ENCODE data around the gene CFAP99.

The CFAP99 gene

DNA sequence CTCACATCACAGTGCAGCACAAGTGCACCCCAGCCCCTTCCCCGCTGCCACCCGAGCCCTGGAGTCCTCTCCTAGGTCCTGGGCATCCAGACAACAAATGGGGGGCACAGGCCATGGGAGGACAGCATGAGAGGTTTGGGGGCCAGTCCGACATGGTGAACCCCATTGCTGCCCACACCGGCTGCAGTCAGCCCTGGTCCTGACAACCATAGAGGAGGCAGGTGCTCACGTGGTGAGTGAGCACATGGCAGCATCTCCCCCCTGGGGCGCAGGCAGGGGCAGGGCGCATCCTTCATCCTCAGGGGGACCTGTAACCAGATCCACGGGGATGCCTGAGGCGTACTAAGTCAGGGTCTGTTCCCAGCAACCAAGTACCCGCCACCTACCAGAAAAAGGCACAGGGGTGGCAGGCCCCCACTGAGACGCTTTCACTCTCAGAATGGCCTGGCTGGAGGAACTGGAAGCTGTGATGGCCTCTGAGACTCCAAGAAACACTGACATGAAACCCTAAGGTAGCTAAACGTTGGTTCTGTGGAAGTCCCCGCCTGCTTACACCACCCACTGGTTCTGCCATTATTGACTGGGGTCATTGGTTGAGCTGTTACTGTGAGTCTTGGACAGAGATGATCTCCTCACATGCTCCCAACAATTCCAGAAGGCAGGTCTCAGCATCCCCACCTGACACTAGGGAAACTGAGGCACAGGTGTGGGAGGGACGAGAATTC is 6.8 kb upstream of the CFAP99 start:
- Mint-ChIP-seq H3K4me1 (peaks cover 68% of the 10 kb centered on the region), H3K27me3 (peaks cover 54% of the 10 kb centered on the region), H3K36me3 (peaks cover 7% of the 10 kb centered on the region), H3K27ac (peak overlapping the region; percentile 96), H3K9me3 (no peaks in the 10 kb centered on the region), H3K4me3 (peak overlapping the region; percentile 53)
- CTCF ChIA-PET = interaction anchor here (0.8 to 2.5 kb wide), 7 partner anchors 8 to 192 kb away, joined by 3 to 12 read pairs (median 4); no protein-coding TSS in a partner anchor
- peak; percentile 39 for DNase-seq

DNA sequence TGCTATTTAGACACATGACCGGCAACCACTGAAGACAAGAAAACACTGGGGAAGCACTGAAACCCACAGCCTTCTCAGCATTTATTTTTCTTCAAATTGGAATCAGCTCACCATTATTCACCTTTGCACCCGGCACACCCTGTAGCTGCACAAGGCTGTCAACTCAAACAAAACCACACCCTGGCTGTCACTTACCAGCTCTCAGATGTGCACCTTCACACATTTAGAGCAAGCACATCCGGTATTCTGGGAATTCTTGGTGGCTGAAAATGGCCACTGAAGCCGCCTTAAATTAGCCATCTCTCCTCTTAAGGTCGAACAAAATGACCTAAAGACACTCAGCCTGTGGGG is 6.2 kb upstream of the CFAP99 start:
- peak; percentile 85 for DNase-seq
- Mint-ChIP-seq H3K27me3 (peaks cover 54% of the 10 kb centered on the region), H3K36me3 (peaks cover 7% of the 10 kb centered on the region), H3K9me3 (no peaks in the 10 kb centered on the region), H3K4me1 (peaks cover 69% of the 10 kb centered on the region), H3K27ac (peak overlapping the region; percentile 96), H3K4me3 (peak overlapping the region; percentile 53)
- CTCF ChIA-PET = interaction anchor here (0.8 to 2.5 kb wide), 8 partner anchors 9 to 192 kb away, joined by 3 to 12 read pairs (median 4); no protein-coding TSS in a partner anchor

DNA sequence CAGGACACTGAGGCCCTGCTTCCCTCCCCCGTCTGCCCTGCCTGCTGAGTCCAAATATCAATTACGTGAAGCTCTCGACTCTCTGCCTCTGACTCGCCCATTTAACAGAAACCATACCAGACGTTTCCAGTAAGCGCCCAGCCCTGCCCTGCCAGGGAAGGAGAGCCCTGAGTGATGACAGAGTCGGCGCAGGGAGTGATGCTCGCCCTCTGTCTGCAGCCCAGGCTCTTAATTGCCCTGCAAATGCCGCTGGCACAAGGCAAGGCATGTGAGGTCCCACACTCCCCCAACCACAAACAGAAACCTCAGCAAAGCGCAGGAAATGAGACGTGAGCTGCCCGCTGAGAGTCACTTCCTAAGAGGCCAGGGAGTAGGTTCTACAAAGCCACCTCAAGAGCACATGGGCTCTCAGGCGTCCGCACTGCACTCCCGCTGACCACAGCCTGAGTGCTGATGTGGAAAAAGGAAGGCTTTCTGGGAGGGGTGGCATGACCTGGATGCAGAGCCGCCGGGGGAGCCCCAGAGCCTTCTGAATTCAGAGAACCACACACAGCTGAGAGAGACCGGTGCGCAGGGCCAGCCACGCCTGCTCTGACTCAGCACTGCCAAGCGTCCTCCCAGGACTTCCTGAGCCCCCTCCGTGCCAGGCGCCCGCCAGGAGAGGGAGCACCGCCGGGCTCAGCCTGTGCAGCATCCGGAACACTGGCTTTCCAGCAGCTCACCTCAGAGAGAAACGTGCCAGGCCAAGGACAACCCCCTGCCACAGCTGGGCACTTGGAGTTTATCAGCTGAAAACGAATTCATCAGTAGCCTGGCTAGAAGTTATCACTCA is 5.7 kb upstream of the CFAP99 start:
- CTCF ChIA-PET = interaction anchor here (0.8 to 2.5 kb wide), 10 partner anchors 10 to 193 kb away, joined by 3 to 12 read pairs (median 4); no protein-coding TSS in a partner anchor

DNA sequence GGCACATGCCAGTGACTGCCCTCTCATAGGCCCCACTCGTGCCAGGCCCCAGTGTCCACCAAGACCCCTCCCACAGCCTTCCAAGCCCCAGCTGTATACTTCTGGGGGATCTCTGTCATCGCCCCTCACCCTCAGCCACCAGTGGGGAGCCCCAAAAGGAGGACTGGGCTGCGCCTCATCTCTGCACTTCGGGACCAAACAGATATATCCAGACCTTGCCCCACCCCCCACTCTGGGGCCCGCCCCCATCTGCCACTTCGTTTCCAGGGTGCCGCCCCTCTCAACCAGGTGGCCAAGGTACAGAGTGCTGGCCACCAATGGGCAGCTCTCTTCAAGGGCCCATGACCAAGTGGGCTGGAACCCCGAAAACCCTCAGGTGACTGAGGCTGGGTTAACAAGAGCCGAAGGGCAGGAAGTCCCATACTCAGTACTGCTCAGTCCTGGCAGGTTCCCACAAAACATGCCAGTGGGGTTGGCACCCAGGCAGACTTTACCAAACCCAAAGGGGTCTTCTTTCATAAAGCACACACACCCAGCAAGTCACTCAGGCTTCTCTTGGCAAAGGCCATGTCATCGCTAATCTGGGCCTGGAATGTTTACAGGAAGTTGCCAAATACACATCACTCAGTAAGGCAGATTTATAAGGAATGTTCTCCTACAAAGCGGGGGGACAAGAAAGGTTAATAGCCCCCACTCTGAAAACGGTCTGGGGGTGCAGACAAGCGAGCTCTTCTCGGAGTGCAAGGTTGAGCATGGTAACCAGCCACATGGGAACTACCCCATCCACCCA is 4.7 kb upstream of the CFAP99 start:
- H3K27me3 Mint-ChIP-seq = peaks cover 55% of the 10 kb centered on the region
- H3K9me3 Mint-ChIP-seq = no peaks in the 10 kb centered on the region
- peak; percentile 54 for DNase-seq
- H3K4me3 Mint-ChIP-seq = peak overlapping the region; percentile 53
- peak overlapping the region; percentile 96 for H3K27ac Mint-ChIP-seq
- peaks cover 7% of the 10 kb centered on the region for H3K36me3 Mint-ChIP-seq
- peaks cover 70% of the 10 kb centered on the region for H3K4me1 Mint-ChIP-seq
- CTCF ChIA-PET = interaction anchor here (1.2 to 2.5 kb wide), 5 partner anchors 20 to 194 kb away, joined by 3 to 12 read pairs (median 6); no protein-coding TSS in a partner anchor

More for the DNA sequence above, 5.7 kb upstream of the CFAP99 start:
- Mint-ChIP-seq H3K27ac (peak overlapping the region; percentile 96), H3K27me3 (peaks cover 54% of the 10 kb centered on the region), H3K4me3 (peak overlapping the region; percentile 53), H3K4me1 (peaks cover 73% of the 10 kb centered on the region), H3K9me3 (no peaks in the 10 kb centered on the region), H3K36me3 (peaks cover 7% of the 10 kb centered on the region)
- peak; percentile 94 for DNase-seq

DNA sequence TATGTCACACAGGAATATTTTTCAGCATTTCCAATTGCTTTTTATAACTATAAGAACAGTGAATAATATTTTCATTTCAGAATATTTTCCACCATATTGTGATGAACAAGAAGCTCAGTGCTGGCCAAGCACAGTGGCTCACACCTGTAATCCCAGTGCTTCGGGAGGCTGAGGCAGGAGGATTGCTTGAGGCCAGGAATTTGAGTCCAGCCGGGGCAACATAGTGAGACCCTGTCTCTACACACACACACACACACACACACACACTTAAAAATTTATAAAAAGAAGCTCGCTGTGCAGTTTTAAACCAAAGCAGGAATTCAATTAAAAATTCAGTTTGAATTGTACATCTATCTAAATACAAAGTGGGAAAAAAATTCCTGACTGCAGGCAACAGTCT is 3.5 kb upstream of the CFAP99 start:
- peaks cover 7% of the 10 kb centered on the region for H3K36me3 Mint-ChIP-seq
- CTCF ChIA-PET = interaction anchor here (1.1 to 1.3 kb wide), 2 partner anchors 133 to 175 kb away, joined by 3 read pairs; no protein-coding TSS in a partner anchor
- peaks cover 65% of the 10 kb centered on the region for H3K27me3 Mint-ChIP-seq
- H3K4me3 Mint-ChIP-seq = no peak overlapping the region
- no peaks in the 10 kb centered on the region for H3K9me3 Mint-ChIP-seq
- DNase-seq = no peak
- H3K27ac Mint-ChIP-seq = no peak overlapping the region
- H3K4me1 Mint-ChIP-seq = peaks cover 77% of the 10 kb centered on the region

DNA sequence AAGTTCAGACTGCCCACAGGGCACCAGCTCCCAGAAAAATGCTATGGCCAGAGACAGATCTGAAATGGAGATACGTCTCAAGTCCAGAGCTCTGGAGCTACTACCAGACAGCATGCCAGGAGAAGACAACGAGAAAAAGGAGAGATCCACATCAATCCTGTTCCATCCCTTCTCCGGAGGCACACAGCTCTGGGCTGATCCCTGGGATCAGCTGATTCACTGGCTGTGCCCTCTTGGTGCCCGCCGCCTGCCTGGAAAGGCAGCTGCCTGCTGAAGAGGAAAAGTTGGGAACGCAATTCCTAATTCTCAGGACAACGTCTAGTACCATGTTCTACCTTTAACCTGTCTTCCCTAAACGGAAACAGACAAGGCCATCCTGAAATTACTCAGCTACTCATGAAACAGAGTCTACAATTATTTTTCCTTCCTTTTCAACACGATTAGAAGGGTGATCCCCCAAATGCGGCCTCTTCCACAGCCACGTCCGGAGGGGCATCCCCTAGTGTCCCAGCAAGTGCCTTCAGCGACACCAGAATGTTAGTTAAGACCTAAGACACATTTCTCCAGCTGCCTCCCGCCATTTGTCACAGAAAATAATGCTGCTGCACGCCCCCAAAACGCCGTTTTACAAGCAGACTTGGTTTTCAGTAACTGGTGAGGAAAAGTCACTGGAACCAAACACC is 2.7 kb upstream of the CFAP99 start:
- Mint-ChIP-seq H3K4me1 (peaks cover 73% of the 10 kb centered on the region), H3K9me3 (no peaks in the 10 kb centered on the region), H3K27ac (no peak overlapping the region), H3K36me3 (peaks cover 7% of the 10 kb centered on the region), H3K27me3 (peaks cover 72% of the 10 kb centered on the region), H3K4me3 (peak overlapping the region; percentile 62)
- DNase-seq = no peak
- CTCF ChIA-PET = interaction anchor here (0.5 to 1.3 kb wide), 3 partner anchors 104 to 175 kb away, joined by 3 read pairs; no protein-coding TSS in a partner anchor

DNA sequence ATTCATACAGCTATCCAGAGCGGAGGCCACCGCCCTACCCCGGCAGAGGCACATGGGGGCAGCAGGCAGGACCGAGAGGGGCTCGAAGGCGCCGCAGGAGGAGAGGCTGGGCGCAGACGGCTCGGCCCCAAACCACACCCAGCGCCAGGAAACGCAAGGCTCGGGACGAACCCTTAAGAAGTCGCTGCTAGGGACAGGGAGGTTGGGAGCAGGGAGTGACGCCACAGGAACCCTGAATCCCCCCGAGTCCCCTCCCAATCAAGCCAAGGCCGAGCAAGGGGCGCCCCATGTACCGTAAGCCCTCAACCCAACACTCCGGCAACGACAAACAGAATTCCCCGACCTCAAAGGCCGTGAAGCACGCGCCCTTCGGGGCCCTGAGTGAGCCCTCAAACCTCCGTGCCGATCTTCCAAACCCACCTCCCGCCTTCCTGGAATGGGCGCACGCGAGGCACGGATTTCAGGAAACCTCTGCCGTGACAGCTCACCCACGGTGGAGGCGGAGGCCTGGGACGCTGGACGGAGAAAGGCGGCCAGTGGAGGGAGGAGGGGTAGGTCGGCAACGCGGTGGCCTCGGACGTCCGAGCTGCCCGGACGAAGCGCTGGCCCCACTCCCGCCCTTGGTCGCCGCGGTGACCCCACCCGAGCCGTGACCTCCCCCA is 2.1 kb upstream of the CFAP99 start:
- peaks cover 67% of the 10 kb centered on the region for H3K4me1 Mint-ChIP-seq
- CTCF ChIA-PET = interaction anchor here (1.3 kb wide), 1 partner anchor 135 kb away, joined by 3 read pairs; no protein-coding TSS in a partner anchor
- peak overlapping the region; percentile 62 for H3K4me3 Mint-ChIP-seq

DNA sequence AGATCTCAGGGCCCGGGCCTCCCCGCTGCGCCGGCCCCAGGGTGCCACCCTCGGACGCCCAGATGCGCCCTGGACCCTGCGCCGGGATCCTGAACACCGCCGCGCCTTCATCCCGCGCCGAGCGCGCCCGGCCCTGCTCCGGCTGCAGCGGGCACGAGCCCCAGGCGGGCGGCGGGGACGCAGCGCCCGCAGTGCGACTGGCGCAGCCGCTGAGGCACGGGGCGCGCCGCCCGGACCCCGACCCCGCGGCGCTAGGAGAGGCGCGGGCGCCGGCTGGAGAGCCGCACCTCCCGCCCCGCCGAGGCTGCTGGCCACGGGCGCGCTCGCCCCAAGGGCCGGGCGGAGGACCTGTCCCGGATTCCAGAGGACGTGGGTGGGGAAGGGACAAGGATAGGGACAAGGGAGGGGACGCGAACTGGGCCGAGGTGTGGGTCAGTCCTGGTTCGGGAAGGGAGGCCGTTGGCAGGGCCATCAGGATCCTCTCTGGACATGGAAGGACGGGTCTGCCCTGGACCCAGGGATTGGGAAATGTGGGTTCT is 1.5 kb upstream of the CFAP99 start:
- peaks cover 82% of the 10 kb centered on the region for H3K27me3 Mint-ChIP-seq
- CTCF ChIA-PET = no interaction called here
- H3K36me3 Mint-ChIP-seq = peaks cover 7% of the 10 kb centered on the region
- peaks cover 61% of the 10 kb centered on the region for H3K4me1 Mint-ChIP-seq
- DNase-seq = peak; percentile 31
- peak overlapping the region; percentile 85 for H3K4me3 Mint-ChIP-seq
- H3K9me3 Mint-ChIP-seq = no peaks in the 10 kb centered on the region
- no peak overlapping the region for H3K27ac Mint-ChIP-seq

More for the DNA sequence above, 2.1 kb upstream of the CFAP99 start:
- H3K27ac Mint-ChIP-seq = no peak overlapping the region
- DNase-seq = peak; percentile 27
- H3K27me3 Mint-ChIP-seq = peaks cover 77% of the 10 kb centered on the region
- H3K36me3 Mint-ChIP-seq = peaks cover 7% of the 10 kb centered on the region
- no peaks in the 10 kb centered on the region for H3K9me3 Mint-ChIP-seq

DNA sequence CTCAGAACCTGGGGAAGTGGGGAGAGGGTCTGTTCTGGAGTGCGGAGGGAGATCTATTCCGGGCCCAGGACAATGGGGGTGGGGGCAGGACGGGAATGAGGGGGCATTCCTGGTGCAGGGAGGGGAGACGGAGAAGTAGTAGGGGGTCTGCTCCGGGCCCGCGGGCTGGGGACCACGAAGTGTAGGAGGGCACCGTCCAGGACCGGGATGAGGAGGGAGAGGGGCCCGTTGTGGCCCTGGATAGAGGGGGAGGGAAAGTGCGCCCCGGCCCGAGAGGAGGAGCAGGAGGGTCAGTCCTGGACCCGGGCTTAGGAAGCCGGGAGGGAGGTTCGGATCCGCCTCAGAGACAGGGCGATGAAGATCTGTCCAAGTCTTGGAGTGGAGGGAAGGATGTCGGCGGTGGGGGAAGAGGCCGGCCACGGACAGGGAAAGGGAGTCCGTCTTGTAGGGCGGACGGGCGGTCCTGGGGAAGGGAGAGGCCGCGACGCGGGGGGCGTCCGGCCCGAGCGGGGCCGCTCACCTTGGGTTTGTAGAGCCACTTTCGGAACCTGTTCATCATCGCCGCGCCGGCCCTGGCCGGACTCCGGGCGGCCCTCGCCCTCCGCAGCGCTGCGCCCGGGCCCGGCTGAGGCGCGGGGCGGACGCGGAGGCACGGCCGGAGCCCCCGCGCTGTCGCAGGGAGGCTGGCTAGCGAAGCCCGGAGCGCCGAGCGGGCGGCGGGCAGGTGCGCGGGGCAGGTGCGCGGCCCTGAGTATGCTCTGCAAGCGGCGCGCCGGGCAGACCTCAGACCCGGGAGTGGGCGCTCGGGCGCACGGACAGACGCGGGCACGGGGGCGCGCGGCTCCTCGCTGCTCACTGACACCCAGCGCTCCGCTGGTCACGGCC is 748 bp upstream of the CFAP99 start, which contains the start of gene ZFYVE28:
Gene ZFYVE28, minus strand, starts transcription at position 881 of the 885 bp plus-strand sequence. Its CDS starts 322 bp downstream, at position 559.
- CTCF ChIA-PET = no interaction called here
- peaks cover 54% of the 10 kb centered on the region for H3K4me1 Mint-ChIP-seq
- H3K4me3 Mint-ChIP-seq = peak within 1 kb of the TSS; percentile 85
- peak; percentile 34 for DNase-seq
- no peak within 1 kb of the TSS for H3K27ac Mint-ChIP-seq
- H3K36me3 Mint-ChIP-seq = peaks cover 7% of the 10 kb centered on the region
- H3K27me3 Mint-ChIP-seq = peaks cover 89% of the 10 kb centered on the region
- no peaks in the 10 kb centered on the region for H3K9me3 Mint-ChIP-seq

DNA sequence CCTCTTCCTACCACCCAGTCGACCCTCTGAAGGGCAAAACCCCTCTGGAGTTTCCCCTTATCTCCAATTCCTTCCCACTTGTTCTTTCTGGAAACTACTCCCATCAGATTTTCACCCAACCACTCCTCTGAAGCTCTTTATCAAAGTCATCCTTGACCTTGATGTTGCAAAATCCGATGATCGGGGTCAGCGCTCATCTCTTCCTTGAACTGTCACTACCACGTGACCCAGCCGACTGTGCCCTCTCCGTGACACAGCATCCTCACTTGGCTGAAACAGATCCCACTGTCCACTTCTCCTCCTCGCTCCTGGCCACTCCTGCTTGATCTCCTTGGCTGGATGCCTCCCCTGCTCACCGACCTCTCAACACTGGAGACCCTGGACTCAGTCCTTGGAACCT is 1.1 kb downstream of the CFAP99 start:
- Mint-ChIP-seq H3K4me3 (peak overlapping the region; percentile 74), H3K9me3 (no peaks in the 10 kb centered on the region), H3K27me3 (peaks cover 89% of the 10 kb centered on the region), H3K36me3 (peaks cover 4% of the 10 kb centered on the region), H3K4me1 (peaks cover 36% of the 10 kb centered on the region), H3K27ac (no peak overlapping the region)
- no peak for DNase-seq
- CTCF ChIA-PET = interaction anchor here (0.7 to 1.7 kb wide), 3 partner anchors 17 to 24 kb away, joined by 3 to 6 read pairs (median 6); no protein-coding TSS in a partner anchor

DNA sequence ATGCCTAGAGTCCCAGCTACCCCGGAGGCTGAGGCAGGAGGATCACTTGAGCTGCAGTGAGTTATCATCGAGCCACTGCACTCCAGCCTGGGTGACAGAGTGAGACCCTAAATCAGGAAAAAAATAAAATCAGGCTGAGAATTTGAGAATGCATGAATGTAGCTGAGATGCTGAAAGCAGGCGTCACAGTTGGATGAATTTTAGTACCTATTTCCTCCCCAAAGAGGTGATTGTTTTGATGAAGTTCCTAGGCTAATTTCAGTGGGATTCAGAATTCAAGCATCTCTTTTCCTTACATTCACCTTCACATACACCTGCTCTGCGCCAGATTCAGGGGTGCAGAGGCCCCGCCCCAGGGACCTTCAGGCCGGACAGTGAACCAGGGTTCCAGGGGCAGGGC is 3.2 kb downstream of the CFAP99 start:
- CTCF ChIA-PET = no interaction called here
- H3K27ac Mint-ChIP-seq = no peak overlapping the region

DNA sequence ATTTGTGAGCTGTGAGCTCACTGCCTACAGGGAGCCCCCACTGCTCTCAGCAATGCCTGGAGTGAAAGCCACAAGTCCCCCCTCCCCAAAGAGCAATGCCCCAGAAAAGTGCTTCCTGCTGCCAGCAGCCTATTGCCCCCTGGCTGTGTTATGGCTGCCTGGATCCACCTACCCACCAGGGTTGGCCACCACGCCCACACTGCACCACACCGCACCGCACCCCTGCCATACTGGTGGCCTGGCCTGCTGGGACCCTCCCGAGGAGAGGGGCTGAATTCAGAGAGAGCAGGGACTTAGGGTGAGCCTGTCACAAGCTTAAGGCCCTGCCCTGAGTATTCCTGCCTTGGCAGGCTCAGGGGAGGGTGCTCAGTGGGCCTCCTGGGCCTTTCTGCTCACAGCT is 4.3 kb downstream of the CFAP99 start:
- CTCF ChIA-PET = interaction anchor here (0.8 kb wide), 1 partner anchor 21 kb away, joined by 3 read pairs; no protein-coding TSS in a partner anchor
- H3K4me1 Mint-ChIP-seq = peaks cover 12% of the 10 kb centered on the region
- no peaks in the 10 kb centered on the region for H3K36me3 Mint-ChIP-seq
- H3K4me3 Mint-ChIP-seq = no peak overlapping the region
- H3K9me3 Mint-ChIP-seq = no peaks in the 10 kb centered on the region
- H3K27me3 Mint-ChIP-seq = peaks cover 67% of the 10 kb centered on the region
- DNase-seq = no peak
- no peak overlapping the region for H3K27ac Mint-ChIP-seq

More for the DNA sequence above, 3.2 kb downstream of the CFAP99 start:
- H3K9me3 Mint-ChIP-seq = no peaks in the 10 kb centered on the region
- no peaks in the 10 kb centered on the region for H3K36me3 Mint-ChIP-seq
- peaks cover 19% of the 10 kb centered on the region for H3K4me1 Mint-ChIP-seq
- H3K4me3 Mint-ChIP-seq = no peak overlapping the region
- no peak for DNase-seq
- peaks cover 74% of the 10 kb centered on the region for H3K27me3 Mint-ChIP-seq
